GM12878 (cell line): ENCODE results near the gene PRSS8.

Source experiments
- CBX3 ChIP-seq: fragments of 200-600 bp; sonication (generic); IDR thresholded peaks from 2 replicates; pipeline ENCODE4 v1.6.1; 2016; ENCODE audit warnings: low read depth, borderline replicate concordance
- CEBPB ChIP-seq, 2 experiments: fragments of 150-350 bp in 1 of 2; IDR thresholded peaks; 2 replicates each; pipeline ENCODE4 v1.6.1; 2012 to 2014; ENCODE audit warnings: low read depth in 2 of 2, low read length in 2 of 2, borderline replicate concordance in 1 of 2, inconsistent platforms in 1 of 2
- FOXM1 ChIP-seq: IDR thresholded peaks from 2 replicates; pipeline ENCODE4 v1.6.1; 2012; ENCODE audit warnings: low read depth, mild to moderate bottlenecking, inconsistent platforms, low read length, moderate library complexity
- POLR2AphosphoS5 ChIP-seq: IDR thresholded peaks from 2 replicates; pipeline ENCODE4 v1.6.1; 2011; ENCODE audit warnings: mild to moderate bottlenecking, low read length, inconsistent platforms
- RAD51 ChIP-seq: fragments of 450-650 bp; IDR thresholded peaks from 2 replicates; pipeline ENCODE4 v1.6.1; 2016; ENCODE audit warnings: moderate library complexity, mild to moderate bottlenecking, inconsistent platforms
- TF ChIP-seq, protein P1 (sequence below), 3 experiments: IDR thresholded peaks in 2 of 3; conservative IDR thresholded peaks in 1 of 3; 2 replicates each; pipeline ENCODE4 v1.5.1; 2011; ENCODE audit warnings: low read depth in 3 of 3, low read length in 3 of 3, mild to moderate bottlenecking in 3 of 3, control low read depth in 2 of 3, moderate library complexity in 2 of 3, inconsistent platforms in 1 of 3, mixed read lengths in 1 of 3; ENCODE audit not compliant: control insufficient read depth in 2 of 3, insufficient read depth in 1 of 3; ENCODE audit errors: extremely low read depth in 1 of 3
- TF ChIP-seq, protein P2 (sequence below): fragments of 450-650 bp; formaldehyde crosslinking; IDR thresholded peaks from 2 replicates; pipeline ENCODE4 v1.5.0; 2022; ENCODE audit warnings: mild to moderate bottlenecking, missing genetic modification characterization
- TF ChIP-seq, protein P3 (sequence below): fragments of 450-650 bp; IDR thresholded peaks from 2 replicates; pipeline ENCODE4 v1.6.1; 2014; ENCODE audit warnings: mild to moderate bottlenecking

DNA sequence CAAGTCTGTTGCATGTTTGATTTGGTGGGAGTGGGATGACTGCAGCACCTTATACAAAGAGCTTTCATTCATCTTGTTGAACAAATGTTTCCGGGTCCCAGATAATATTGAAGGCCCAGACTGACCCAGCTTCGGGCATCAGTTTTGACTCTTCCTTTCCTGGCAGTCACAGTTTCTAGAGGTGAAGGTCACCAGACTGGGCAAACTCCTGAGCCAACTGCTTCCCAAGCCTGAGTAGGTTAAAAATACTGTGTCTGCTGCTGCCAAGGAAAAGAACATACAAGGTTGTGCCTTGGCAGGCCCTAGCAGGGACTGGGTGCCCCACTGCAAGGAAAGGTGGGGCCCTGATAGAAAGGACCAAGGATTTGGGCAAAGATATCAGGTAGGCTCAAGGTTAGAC, 22.8 kb downstream of the PRSS8 start:
- TF ChIP-seq CBX3: no peak
- TF ChIP-seq, protein P1, sequence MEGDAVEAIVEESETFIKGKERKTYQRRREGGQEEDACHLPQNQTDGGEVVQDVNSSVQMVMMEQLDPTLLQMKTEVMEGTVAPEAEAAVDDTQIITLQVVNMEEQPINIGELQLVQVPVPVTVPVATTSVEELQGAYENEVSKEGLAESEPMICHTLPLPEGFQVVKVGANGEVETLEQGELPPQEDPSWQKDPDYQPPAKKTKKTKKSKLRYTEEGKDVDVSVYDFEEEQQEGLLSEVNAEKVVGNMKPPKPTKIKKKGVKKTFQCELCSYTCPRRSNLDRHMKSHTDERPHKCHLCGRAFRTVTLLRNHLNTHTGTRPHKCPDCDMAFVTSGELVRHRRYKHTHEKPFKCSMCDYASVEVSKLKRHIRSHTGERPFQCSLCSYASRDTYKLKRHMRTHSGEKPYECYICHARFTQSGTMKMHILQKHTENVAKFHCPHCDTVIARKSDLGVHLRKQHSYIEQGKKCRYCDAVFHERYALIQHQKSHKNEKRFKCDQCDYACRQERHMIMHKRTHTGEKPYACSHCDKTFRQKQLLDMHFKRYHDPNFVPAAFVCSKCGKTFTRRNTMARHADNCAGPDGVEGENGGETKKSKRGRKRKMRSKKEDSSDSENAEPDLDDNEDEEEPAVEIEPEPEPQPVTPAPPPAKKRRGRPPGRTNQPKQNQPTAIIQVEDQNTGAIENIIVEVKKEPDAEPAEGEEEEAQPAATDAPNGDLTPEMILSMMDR (IDR thresholded peaks at IDR 0.05 in 2 of 3, conservative IDR thresholded peaks at IDR 0.05 in 1 of 3; ENCODE audit: control insufficient read depth in 2 of 3, extremely low read depth in 1 of 3, insufficient read depth in 1 of 3, low read depth in 3 of 3, low read length in 3 of 3): no peak
- TF ChIP-seq, protein P2, sequence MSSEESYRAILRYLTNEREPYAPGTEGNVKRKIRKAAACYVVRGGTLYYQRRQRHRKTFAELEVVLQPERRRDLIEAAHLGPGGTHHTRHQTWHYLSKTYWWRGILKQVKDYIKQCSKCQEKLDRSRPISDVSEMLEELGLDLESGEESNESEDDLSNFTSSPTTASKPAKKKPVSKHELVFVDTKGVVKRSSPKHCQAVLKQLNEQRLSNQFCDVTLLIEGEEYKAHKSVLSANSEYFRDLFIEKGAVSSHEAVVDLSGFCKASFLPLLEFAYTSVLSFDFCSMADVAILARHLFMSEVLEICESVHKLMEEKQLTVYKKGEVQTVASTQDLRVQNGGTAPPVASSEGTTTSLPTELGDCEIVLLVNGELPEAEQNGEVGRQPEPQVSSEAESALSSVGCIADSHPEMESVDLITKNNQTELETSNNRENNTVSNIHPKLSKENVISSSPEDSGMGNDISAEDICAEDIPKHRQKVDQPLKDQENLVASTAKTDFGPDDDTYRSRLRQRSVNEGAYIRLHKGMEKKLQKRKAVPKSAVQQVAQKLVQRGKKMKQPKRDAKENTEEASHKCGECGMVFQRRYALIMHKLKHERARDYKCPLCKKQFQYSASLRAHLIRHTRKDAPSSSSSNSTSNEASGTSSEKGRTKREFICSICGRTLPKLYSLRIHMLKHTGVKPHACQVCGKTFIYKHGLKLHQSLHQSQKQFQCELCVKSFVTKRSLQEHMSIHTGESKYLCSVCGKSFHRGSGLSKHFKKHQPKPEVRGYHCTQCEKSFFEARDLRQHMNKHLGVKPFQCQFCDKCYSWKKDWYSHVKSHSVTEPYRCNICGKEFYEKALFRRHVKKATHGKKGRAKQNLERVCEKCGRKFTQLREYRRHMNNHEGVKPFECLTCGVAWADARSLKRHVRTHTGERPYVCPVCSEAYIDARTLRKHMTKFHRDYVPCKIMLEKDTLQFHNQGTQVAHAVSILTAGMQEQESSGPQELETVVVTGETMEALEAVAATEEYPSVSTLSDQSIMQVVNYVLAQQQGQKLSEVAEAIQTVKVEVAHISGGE (CRISPR knock-in tag): no peak
- no peak for TF ChIP-seq RAD51
- no peak for TF ChIP-seq FOXM1
- TF ChIP-seq CEBPB (IDR thresholded peaks at IDR 0.05; ENCODE audit: borderline replicate concordance in 1 of 2, low read depth in 2 of 2, low read length in 2 of 2): no peak
- TF ChIP-seq POLR2AphosphoS5: no peak
- TF ChIP-seq, protein P3, sequence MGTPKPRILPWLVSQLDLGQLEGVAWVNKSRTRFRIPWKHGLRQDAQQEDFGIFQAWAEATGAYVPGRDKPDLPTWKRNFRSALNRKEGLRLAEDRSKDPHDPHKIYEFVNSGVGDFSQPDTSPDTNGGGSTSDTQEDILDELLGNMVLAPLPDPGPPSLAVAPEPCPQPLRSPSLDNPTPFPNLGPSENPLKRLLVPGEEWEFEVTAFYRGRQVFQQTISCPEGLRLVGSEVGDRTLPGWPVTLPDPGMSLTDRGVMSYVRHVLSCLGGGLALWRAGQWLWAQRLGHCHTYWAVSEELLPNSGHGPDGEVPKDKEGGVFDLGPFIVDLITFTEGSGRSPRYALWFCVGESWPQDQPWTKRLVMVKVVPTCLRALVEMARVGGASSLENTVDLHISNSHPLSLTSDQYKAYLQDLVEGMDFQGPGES: no peak
